ENCODE measurements around the gene AWAT2. TPM values are rescaled to one million over a fixed set of nuclear protein-coding genes. Genes with fewer than 3 reads are reported as not detected.

AWAT2 gene
- total RNA-seq, 2 donors from 2014 or later, result not detected

DNA sequence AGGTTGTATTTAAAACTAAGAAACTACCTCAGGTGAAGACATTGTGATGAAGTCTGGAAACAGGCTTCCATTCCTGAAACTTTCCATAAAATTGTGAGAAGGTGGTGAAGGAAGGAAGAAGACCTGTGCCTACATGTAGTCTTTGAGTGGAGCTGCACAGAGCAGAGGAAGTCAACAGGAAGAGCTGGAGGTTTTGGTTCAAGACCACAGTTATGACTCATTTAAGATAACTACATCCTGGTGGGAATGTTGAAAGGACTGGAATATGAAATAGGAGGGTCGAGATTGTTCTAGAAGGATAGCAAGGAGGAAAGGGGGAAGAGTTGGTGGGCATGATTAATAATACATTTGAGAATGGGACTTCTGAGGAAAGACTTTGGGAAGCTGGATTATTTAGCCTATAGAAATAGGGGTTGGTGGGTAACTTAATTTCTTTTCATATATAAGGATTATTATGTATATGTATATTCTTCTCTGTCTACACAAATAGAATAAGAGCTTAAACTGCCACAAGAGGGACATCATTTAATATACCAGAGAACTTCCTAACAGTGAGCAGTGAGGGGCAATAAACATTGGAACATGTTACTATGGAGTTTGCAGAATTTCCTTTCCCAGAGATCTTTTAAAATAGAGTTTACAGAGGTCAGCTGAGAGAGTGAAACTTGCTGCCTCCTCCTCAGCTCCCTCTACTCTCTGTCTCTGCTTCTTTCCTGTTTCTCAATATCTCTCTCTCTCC, 23.5 kb downstream of the AWAT2 start:
- Histone ChIP-seq H3K27ac (no peak overlapping the region), H3K4me3 (no peak overlapping the region), H3K9me3 (no peaks in the 10 kb centered on the region), H3K27me3 (no peaks in the 10 kb centered on the region), H3K36me3 (no peaks in the 10 kb centered on the region), H3K9ac (ENCODE audit: low read depth in 2 of 2, low read length in 2 of 2) (no peak overlapping the region), H3K4me1 (no peaks in the 10 kb centered on the region)
- TF ChIP-seq, protein P1, sequence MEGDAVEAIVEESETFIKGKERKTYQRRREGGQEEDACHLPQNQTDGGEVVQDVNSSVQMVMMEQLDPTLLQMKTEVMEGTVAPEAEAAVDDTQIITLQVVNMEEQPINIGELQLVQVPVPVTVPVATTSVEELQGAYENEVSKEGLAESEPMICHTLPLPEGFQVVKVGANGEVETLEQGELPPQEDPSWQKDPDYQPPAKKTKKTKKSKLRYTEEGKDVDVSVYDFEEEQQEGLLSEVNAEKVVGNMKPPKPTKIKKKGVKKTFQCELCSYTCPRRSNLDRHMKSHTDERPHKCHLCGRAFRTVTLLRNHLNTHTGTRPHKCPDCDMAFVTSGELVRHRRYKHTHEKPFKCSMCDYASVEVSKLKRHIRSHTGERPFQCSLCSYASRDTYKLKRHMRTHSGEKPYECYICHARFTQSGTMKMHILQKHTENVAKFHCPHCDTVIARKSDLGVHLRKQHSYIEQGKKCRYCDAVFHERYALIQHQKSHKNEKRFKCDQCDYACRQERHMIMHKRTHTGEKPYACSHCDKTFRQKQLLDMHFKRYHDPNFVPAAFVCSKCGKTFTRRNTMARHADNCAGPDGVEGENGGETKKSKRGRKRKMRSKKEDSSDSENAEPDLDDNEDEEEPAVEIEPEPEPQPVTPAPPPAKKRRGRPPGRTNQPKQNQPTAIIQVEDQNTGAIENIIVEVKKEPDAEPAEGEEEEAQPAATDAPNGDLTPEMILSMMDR (IDR thresholded peaks at IDR 0.05), result no peak
- DNase-seq, result no peak
- intact Hi-C loops (cut with DNase I), result no loop called here

DNA sequence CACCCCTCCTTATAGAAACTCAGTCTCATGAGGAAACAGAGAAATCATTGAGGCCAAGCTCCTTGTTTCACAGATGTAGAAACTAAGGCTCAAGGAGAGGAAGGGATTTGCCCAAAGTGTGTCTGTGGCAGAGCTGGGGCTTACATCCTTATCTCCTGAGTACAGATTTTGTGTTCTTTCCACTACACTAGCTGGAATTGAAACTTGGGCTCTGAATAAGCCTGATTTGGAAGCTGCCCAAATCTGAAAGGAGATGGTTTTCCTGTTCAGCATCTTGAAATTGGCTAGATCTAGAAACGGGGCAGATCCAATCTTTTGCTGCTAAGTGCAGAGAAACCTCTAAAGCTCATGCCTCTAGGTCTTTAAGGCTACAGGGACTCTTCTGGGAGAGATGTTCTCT, 24.3 kb downstream of the AWAT2 start:
- Histone ChIP-seq H3K27ac (no peak overlapping the region), H3K9ac (ENCODE audit: low read depth in 2 of 2, low read length in 2 of 2) (no peak overlapping the region), H3K36me3 (no peaks in the 10 kb centered on the region), H3K27me3 (no peaks in the 10 kb centered on the region), H3K4me3 (no peak overlapping the region), H3K4me1 (no peaks in the 10 kb centered on the region), H3K9me3 (no peaks in the 10 kb centered on the region)
- no peak for DNase-seq
- intact Hi-C loops (cut with DNase I), result no loop called here
- TF ChIP-seq, protein P1 (IDR thresholded peaks at IDR 0.05), result no peak

DNA sequence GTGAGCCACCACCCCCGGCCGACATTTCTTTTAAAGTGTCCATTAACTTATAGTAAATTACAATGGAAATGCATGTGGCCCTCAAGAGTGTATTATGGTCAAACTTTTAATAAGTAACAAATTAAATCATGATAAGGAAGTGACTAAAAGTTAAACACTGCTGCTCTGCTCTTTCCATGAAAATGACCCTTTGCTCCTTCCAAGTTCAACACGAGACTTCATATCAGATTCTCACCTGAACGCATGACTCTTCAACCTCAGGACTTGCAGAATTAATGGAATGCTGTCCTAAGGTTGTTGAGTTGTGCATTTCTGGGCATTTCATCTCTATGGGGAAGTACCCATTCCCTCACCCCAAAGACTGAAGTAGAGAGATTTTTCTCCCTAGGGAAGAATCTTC, 27.1 kb downstream of the AWAT2 start:
- Histone ChIP-seq H3K9me3 (no peaks in the 10 kb centered on the region), H3K4me3 (no peak overlapping the region), H3K27me3 (no peaks in the 10 kb centered on the region), H3K27ac (no peak overlapping the region), H3K36me3 (no peaks in the 10 kb centered on the region), H3K9ac (ENCODE audit: low read depth in 2 of 2, low read length in 2 of 2) (no peak overlapping the region), H3K4me1 (no peaks in the 10 kb centered on the region)
- DNase-seq, result no peak
- TF ChIP-seq, protein P1 (IDR thresholded peaks at IDR 0.05), result no peak
- intact Hi-C loops (cut with DNase I), result no loop called here

DNA sequence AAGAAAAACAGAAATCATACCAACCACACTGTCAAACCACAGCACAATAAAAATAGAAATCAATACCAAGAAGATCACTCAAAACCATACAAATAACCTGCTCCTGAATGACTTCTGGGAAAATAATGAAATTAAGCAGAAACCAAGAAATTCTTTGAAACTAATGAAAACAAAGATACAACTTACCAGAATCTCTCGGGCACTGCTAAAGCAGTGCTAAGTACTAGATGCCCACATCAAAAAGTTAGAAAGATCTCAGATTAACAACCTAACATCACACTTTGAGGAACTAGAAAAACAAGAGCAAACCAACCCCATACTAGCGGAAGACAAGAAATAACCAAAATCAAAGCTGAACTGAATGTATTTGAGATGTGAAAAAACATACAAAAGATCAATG, 33.2 kb downstream of the AWAT2 start:
- Histone ChIP-seq H3K4me3 (no peak overlapping the region), H3K4me1 (no peaks in the 10 kb centered on the region), H3K9ac (ENCODE audit: low read depth in 2 of 2, low read length in 2 of 2) (no peak overlapping the region), H3K36me3 (no peaks in the 10 kb centered on the region), H3K9me3 (no peaks in the 10 kb centered on the region), H3K27me3 (no peaks in the 10 kb centered on the region), H3K27ac (no peak overlapping the region)
- TF ChIP-seq, protein P1 (IDR thresholded peaks at IDR 0.05), result no peak
- intact Hi-C loops (cut with DNase I), result no loop called here
- no peak for DNase-seq

DNA sequence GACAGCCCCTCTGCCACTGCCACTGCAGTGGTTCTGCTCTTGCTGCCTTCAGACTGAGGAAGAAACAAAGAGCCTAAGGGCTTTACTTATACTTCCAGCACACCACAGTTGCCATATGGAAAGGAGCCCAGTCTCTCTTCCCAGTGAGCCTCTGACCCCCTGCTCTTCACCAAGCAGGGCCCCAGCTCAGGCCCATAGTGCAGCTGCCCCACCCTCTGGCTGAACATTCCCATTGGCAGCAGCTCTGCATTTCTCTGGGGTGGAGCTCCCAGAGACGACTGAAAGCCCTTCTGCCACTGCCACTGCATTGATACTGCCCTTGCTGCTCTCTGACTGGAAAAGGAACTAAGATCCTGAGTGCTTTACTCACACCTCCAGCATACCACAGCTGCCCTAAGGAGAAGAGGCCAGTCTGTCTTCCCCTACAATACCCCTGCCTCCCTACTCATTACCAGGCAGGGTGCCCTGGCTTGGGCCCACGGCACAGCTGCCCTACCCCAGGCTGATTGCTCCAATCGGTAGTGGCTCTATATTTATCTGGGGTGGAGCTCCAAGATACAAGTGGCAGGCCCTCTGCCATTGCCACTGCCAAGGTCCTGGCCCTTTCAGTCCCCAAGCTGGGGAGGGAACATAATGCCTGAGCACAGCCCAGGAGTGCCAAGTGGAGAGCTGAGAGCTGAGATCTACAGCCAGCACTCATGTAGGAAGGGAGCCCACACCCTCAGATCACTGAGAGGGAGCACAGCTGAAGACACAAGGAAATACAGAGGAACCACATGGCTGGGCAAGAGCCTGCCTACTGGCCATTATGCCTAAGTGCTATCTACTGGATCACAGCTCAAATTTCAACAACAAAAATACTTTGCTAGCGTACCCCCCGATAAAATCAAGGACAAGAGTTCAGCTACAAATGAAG, 36.0 kb downstream of the AWAT2 start:
- Histone ChIP-seq H3K4me3 (no peak overlapping the region), H3K36me3 (no peaks in the 10 kb centered on the region), H3K9me3 (no peaks in the 10 kb centered on the region), H3K9ac (ENCODE audit: low read depth in 2 of 2, low read length in 2 of 2) (no peak overlapping the region), H3K27ac (no peak overlapping the region), H3K4me1 (no peaks in the 10 kb centered on the region), H3K27me3 (no peaks in the 10 kb centered on the region)
- intact Hi-C loops (cut with DNase I), result no loop called here
- no peak for DNase-seq
- TF ChIP-seq, protein P1 (IDR thresholded peaks at IDR 0.05), result no peak

All from colonic mucosa (tissue), 4 donors.